Measurements from ENCODE around the gene EFHB.

DNA sequence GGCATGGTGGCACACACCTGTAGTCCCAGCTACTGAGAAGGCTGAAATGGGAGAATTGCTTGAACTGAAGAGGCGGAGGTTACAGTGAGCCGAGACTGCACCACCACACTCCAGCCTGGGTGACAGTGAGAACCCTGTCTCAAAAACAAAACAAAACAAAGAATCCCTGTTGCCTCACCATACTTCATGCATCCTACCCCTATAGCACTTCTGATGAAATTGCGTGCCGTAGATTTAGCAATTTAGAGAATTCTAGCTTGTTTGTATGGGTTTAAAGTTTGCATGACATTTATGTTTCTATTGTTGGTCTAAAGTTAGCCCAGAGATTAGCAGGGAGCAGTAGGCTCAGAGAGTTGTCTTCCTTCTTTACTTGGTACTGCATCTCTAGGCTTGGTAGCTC lies 20.7 kb upstream of the EFHB start:
- TF ChIP-seq, protein P1, sequence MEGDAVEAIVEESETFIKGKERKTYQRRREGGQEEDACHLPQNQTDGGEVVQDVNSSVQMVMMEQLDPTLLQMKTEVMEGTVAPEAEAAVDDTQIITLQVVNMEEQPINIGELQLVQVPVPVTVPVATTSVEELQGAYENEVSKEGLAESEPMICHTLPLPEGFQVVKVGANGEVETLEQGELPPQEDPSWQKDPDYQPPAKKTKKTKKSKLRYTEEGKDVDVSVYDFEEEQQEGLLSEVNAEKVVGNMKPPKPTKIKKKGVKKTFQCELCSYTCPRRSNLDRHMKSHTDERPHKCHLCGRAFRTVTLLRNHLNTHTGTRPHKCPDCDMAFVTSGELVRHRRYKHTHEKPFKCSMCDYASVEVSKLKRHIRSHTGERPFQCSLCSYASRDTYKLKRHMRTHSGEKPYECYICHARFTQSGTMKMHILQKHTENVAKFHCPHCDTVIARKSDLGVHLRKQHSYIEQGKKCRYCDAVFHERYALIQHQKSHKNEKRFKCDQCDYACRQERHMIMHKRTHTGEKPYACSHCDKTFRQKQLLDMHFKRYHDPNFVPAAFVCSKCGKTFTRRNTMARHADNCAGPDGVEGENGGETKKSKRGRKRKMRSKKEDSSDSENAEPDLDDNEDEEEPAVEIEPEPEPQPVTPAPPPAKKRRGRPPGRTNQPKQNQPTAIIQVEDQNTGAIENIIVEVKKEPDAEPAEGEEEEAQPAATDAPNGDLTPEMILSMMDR (IDR thresholded peaks at IDR 0.05) = no peak
- no peak for TF ChIP-seq EZH2 (IDR thresholded peaks at IDR 0.05)

All from neural progenitor cell (in vitro differentiated cells).